BE2C (cell line): ENCODE measurements around the gene PSAT1.

Experiments used
- DNase-seq: peaks from one replicate; pipeline ENCODE4 v3.0.0-alpha.2; 2020
- H3K27me3 ChIP-seq: fragments of 250-450 bp; sonication (Bioruptor Pico); 2 replicates; pipeline ENCODE4 v1.5.1; 2020; ENCODE audit warnings: mild to moderate bottlenecking
- H3K36me3 ChIP-seq: fragments of 250-450 bp; sonication (Bioruptor Pico); 2 replicates; pipeline ENCODE4 v1.5.1; 2020; ENCODE audit warnings: mild to moderate bottlenecking
- H3K4me1 ChIP-seq: fragments of 250-450 bp; sonication (Bioruptor Pico); 2 replicates; pipeline ENCODE4 v1.5.1; 2020
- H3K4me3 ChIP-seq: 2 replicates; pipeline ENCODE4 v1.5.1; 2011; ENCODE audit warnings: low read depth, low read length
- H3K9me3 ChIP-seq: fragments of 250-450 bp; sonication (Bioruptor Pico); 2 replicates; pipeline ENCODE4 v1.5.1; 2020
- CTCF ChIP-seq: IDR thresholded peaks from 2 replicates; pipeline ENCODE4 v1.5.1; 2012; ENCODE audit warnings: mild to moderate bottlenecking, low read depth, low read length

Gene PSAT1

GRCh38 chr9:78348848-78349247, 51.9 kb downstream of the PSAT1 start:
- H3K4me1 ChIP-seq: no peaks in the 10 kb centered on the region
- H3K27me3 ChIP-seq: no peaks in the 10 kb centered on the region
- no peaks in the 10 kb centered on the region for H3K9me3 ChIP-seq
- H3K4me3 ChIP-seq: no peak overlapping the region
- DNase-seq: no peak
- no peaks in the 10 kb centered on the region for H3K36me3 ChIP-seq
- TF ChIP-seq CTCF: no peak

GRCh38 chr9:78351816-78352215, 54.9 kb downstream of the PSAT1 start:
- no peaks in the 10 kb centered on the region for H3K27me3 ChIP-seq
- DNase-seq: no peak
- H3K4me3 ChIP-seq: no peak overlapping the region
- H3K9me3 ChIP-seq: no peaks in the 10 kb centered on the region
- TF ChIP-seq CTCF: no peak
- no peaks in the 10 kb centered on the region for H3K4me1 ChIP-seq
- no peaks in the 10 kb centered on the region for H3K36me3 ChIP-seq

- no peak for DNase-seq
- H3K4me3 ChIP-seq: no peak overlapping the region
- H3K27me3 ChIP-seq: no peaks in the 10 kb centered on the region
- no peaks in the 10 kb centered on the region for H3K36me3 ChIP-seq
- no peak for TF ChIP-seq CTCF
- peaks cover 4% of the 10 kb centered on the region for H3K4me1 ChIP-seq
- no peaks in the 10 kb centered on the region for H3K9me3 ChIP-seq
These were observed 57.5 kb downstream of the PSAT1 start for GRCh38 chr9:78354324-78354973.

- no peaks in the 10 kb centered on the region for H3K36me3 ChIP-seq
- TF ChIP-seq CTCF: no peak
- no peak overlapping the region for H3K4me3 ChIP-seq
- H3K4me1 ChIP-seq: peaks cover 4% of the 10 kb centered on the region
- DNase-seq: no peak
- no peaks in the 10 kb centered on the region for H3K27me3 ChIP-seq
- no peaks in the 10 kb centered on the region for H3K9me3 ChIP-seq
These were observed 58.1 kb downstream of the PSAT1 start for GRCh38 chr9:78354989-78355388.

GRCh38 chr9:78356634-78357033, 59.7 kb downstream of the PSAT1 start:
- Histone ChIP-seq H3K9me3 (no peaks in the 10 kb centered on the region), H3K36me3 (no peaks in the 10 kb centered on the region), H3K4me3 (no peak overlapping the region), H3K27me3 (no peaks in the 10 kb centered on the region), H3K4me1 (peaks cover 4% of the 10 kb centered on the region)
- TF ChIP-seq CTCF: no peak
- DNase-seq: no peak

GRCh38 chr9:78357165-78357873, 60.4 kb downstream of the PSAT1 start:
- peak; percentile 56 for DNase-seq
- Histone ChIP-seq H3K27me3 (no peaks in the 10 kb centered on the region), H3K9me3 (no peaks in the 10 kb centered on the region), H3K36me3 (no peaks in the 10 kb centered on the region), H3K4me1 (peaks cover 4% of the 10 kb centered on the region), H3K4me3 (no peak overlapping the region)
- no peak for TF ChIP-seq CTCF
